HK-2 (cell line): Measurements from ENCODE around the gene TTLL9.
"Not testable (repeated sequence)": the region's sequence is repeated elsewhere in the genome, so short reads cannot be mapped to it uniquely, and the experiment has no call there.

Experiments used
- DNase-seq: peaks from one replicate; pipeline ENCODE4 v3.0.0-alpha.2; 2018; ENCODE audit not compliant: unreplicated experiment

The TTLL9 gene

DNA sequence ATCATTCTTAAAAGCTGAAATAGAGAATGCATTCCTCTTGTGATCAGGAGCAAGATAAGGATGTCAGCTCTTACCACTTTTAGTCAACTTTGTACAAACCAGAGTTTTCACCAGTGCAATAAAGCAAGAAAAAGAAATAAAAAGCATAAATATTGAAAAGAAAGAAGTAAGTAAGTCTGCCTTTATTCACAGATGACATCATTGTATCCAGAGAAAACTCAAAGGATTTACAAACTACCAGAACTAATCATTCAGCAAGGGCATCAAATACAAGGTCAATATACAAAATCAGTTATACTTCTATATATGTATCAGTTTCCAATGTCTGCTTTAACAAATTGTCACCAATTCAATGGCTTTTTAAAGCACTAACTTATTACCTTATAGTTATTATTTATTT is 13.4 kb downstream of the TTLL9 start:
- no peak for DNase-seq

DNA sequence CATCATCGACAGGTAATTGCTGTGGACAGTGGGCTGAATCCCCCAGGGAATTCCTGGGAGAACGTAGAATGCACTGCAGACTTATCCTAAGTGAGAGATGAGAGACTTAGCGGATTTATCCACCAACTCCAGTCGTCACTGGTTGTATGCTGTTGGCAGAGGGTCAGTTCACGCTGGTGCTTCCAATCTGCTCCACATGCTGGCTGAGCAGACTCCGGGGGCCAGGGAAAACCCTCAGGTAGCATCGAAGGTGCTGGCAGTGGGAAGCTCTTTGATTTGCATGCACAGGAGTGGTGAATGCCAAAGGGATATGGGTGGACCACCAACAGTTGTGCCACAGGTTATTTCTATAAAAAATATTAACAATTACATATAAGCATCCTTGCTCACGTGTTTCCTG is 20.2 kb downstream of the TTLL9 start:
- no peak for DNase-seq

DNA sequence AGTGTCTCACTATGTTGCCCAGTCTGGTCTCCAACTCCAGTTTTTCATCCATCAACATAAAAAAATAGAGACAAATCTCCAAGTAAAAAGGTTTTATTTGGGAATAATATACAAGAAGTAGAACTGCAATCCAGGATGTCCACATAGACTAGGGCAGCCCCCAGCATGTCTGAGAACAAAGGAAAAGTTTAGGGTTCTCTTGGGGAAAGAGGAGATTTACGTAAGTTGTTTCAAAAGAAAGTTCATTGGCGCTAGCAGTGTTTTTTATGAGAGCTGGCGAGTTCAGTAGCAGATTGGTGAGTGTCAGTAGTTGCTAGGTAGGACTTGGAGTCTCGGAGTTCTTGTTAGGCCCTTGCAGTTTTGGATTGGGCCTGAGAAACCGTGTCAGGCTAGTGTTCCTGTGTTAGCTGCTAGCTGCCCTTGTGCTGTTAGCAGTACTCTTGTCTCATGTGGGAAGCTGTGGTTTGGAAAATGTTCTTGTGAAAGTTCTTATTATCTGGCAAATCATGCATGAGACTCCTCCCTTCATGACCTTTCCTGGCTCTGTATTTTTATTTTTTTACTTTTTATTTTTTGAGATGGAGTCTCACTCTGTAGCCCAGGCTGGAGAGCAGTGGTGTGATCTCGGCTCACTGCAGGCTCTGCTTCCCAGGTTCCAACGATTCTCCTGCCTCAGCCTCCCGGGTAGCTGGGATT is 24.7 kb downstream of the TTLL9 start:
- no peak for DNase-seq

DNA sequence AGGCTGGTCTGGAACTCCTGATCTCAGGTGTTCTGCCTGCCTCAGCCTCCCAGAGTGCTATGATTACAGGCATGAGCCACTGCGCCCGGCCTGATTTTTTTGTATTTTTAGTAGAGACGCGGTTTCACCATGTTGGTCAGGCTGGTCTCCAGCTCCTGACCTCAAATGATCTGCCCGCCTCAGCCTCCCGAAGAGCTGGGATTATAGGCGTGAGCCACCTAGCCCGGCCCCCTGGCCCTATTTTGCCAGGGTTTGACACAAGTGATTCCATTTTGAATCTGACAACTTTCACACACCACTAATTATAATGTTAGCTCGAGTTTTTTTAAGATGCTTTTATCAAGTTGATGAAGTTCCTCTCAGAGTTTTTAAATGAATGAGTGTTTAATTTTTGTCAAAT is 25.6 kb downstream of the TTLL9 start:
- no peak for DNase-seq

DNA sequence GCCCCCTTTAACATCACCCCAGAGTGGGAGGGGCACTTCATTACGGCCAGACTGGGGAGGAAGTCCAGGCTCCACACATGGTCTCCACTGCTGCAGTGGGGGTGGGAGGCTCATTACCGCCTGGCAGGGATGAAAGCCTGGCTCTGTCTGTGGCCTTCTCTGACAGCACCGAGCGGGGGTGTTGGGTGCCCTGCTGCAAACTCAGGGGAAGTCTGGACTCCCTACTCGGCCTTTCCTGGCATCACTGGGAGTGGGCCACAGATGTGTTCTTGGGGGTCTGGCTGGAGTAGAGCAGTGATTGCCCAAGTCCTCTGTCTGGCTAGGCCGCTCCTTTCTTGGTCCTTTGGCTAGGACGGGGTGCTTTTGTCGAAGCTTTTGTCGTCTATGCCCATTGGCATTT is 27.1 kb downstream of the TTLL9 start:
- DNase-seq = no peak

DNA sequence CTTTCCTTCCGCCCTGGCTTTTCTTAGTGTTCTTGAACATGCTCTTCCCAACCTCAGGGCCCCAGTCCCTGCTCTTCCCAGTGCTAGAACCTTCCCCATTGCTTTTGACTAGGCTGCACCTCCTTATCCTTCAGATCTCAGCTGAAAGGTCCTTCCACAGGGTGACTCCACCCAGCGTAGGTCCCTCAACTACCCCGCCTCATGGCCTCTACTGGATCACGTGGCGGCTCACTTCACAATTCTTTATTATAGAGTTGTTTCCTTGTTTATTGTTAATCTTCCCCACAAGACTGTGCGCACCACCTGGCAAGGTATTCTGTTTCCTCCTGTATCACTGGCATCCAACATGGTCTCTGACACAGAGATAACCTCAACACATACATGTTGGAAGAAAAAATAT is 31.2 kb downstream of the TTLL9 start:
- no peak for DNase-seq

DNA sequence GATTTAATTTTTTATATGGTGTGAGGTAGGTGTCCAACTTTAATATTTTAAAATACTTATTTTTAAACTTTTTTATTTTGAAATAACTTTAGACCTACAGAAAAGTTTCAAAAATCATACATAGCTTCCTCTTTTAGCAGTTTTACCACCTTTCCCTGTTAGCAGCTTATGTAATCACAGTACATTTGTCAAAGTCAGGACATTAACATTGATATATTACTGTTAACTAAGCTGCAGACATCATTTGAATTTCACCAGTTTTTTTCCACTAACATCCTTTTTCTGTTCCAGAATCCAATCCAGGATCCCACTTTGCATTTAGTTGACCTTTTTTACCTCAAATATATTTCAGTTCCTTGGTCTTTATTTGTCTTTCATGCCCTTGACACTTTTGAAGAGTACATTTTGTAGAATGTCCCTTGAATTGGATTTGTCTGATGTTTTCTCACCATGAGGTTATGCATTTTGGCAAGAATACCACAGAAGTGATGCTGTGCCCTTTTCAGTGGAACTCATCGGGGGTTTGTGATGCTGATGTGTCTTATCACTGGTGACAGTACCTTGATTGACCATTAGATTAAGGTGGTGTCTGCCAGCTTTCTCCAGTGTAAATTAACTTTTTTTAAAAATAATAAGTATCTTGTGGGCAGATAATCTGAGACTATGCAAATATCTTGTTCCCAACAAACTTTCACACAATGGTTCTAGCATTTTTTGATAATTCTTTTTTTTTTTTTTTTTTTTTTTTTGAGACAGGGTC is 33.4 kb downstream of the TTLL9 start:
- no peak for DNase-seq

DNA sequence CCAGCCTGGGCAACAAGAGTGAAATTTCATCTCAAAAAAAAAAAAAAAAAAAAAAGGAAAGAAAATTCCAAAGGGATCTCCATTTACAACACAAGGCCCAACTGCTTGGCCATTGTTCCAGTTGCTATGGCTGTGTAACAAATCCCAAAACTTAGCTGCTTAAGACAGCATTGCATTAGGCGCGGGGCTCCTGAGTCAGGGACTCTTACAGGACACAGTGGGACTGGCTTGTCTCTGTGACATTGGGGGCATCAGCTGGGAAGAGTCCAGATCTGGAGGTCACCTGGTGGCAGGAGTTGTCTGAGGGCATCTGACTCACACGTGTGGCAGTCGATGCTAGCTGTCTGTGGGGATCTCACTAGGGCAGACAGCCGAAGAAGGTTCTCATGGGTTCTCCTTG is 35.6 kb downstream of the TTLL9 start:
- DNase-seq = no peak

DNA sequence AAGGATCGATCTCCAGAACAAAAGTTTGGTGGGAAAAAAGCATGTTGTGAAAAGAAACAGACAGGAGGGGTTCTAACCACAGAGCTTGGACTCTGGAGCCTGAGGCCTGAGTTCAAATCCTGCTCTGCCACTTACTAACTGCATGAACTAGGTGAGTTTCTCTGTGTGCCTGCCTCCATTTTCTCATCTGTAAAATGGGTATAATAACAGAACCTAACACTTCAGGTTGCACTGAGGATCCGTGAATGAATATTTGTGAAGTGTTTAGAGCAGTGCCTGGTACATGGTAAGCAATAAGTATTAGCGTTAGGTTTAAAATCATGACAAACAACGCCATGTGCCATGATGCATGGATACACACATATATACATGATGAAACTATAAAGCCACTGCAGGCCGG is 36.6 kb downstream of the TTLL9 start:
- DNase-seq = no peak

DNA sequence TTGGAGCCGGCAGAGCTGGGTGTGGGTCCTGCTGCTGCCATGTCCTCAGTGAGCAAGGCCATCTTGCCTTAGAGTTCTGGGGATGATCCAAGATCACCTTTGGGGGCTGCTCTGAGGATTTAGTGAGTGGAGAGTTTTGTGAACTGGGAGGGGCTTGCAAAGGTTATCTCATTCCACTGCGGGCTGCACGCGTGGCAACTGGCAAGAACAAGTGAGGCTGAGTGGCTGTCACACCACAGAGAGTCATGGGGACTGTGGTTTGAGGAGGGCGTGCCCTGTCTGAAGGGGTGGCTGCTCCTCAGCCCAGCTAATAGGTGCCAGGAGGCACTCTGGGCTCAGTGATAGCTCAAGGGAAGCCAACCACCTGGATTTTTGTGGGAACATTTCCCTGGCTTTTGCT is 37.6 kb downstream of the TTLL9 start:
- no peak for DNase-seq

DNA sequence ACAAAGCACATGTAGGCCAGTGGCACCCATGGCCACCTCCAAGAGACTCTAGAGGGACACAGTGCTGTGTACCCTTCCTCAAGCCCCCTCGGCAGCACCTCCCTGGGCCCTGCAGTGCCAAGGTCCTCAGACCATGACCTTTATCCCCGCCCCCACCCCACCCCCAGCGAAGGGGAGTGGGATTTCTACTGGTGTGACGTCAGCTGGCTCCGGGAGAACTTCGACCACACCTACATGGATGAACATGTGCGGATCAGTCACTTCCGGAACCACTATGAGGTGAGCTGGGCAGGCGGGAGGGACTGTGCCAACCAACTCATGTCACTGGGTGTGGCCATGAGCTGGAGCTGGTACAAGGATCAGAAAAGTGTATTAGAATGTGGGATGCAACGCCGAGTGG is 38.0 kb downstream of the TTLL9 start:
- DNase-seq = no peak

DNA sequence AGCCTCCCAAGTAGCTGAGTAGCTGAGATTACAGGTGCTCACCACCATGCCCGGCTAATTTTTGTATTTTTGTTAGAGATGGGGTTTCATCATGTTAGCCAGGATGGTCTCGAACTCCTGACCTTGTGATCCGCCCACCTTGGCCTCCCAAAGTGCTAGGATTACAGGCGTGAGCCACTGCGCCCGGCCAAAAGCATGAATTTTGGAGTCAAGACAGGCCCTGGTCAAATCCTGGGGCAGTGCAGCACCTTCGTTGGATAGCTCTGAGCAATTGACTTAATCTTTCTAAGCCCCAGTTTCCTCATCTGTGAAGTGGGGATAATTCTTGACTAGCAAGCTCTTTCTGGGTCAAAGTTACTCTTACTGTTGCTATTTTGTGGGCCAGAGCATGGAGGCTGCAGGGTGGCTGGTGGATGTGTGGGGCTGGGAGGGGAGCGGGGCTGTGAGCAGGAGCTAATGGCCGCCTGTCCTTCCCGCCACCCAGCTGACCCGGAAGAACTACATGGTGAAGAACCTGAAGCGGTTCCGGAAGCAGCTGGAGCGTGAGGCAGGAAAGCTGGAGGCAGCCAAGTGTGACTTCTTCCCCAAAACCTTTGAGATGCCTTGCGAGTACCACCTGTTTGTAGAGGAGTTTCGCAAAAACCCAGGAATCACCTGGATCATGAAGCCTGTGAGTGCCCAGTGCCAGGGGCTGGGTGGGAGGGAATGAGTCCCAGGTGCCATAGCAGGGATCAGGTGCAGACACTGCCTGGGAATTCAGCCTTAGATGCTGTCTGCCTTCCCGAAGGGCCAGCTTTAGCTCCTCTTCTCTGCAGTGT is 39.0 kb downstream of the TTLL9 start:
- DNase-seq = no peak

DNA sequence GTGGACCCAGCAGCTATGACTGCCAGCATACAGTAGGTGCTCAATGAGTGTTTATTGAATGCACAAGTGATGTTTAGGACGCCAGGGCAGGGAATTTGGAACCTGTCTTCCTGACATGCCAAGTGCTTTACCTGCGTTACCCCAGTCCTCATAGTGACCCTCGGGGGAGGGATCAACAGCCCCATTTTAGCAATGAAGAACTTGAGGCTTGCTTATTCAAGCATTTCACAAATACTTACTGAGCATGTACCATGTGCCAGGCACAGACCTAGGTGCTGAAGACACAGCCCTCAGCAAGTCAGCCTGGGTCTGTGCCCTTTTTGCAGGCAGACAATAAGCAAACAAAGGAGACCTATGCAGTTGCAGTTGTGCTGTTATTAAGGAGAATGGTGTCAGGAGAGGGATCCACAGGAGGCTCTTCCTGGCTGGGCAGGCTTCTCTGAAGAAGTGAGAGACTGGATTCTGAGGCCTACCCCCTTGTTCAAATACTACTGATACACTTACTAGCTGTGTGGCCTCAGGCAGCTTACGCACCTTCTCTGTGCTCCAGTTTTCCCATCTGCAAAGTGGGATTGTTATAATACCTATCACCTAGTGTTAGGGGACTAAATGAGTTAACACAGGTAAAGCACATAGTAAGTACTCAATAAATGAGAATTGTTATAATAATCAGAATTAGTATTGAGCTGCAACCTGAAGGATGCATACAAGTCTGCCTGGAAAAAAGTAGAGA is 39.8 kb downstream of the TTLL9 start:
- no peak for DNase-seq

DNA sequence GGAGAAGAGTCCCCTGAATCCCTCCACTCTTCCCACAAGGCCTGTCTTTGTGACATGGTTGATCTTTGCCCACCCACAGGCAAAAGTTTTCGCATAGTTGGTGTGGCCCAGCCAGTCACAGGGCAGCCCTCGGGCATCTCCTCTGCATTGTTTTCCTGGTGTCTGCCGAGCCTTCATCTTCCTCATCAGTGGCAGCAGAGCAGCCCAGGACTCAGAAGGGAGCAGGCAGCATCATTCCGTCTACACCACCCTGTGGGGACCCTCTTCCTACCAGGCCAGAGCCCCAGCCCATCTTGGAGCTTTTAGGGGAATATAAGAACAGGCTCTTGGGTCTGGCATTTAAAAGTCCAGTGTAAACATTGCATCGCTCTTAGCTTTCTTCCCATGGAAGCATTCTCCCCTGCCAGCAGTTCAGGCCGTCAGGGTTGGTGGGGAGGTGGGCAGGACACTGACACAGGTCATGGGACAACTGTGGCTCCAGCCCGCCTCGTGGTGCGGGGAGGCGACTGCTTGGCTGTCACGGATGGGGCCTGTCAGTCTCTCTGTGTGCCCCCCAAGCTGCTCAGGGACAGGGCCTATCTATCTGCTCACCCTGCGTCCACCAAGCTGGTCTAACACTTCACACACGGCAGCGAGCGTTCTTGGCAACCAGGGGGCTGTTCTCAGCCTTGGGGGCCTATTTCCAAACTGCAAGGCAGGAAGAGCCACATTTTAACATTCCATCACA is 43.2 kb downstream of the TTLL9 start:
- no peak for DNase-seq

DNA sequence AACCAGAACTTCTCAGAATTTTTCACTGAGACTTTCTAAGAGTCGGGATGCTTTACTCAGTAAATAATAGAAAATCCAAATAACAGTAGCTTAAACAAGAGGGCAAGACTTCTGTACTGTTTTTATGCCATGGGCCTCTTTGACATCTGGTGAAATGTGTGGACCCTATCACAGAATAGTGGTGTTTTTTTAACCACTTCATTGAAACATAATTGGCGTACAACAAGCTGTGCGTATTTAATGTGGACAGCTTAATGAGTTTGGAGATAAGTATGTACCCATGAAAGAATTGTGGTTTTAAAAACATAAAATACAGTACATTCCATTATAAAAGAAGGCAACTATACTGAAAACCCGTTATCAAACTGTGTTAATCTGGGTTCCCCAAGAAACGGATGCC is 43.7 kb downstream of the TTLL9 start:
- no peak for DNase-seq

DNA sequence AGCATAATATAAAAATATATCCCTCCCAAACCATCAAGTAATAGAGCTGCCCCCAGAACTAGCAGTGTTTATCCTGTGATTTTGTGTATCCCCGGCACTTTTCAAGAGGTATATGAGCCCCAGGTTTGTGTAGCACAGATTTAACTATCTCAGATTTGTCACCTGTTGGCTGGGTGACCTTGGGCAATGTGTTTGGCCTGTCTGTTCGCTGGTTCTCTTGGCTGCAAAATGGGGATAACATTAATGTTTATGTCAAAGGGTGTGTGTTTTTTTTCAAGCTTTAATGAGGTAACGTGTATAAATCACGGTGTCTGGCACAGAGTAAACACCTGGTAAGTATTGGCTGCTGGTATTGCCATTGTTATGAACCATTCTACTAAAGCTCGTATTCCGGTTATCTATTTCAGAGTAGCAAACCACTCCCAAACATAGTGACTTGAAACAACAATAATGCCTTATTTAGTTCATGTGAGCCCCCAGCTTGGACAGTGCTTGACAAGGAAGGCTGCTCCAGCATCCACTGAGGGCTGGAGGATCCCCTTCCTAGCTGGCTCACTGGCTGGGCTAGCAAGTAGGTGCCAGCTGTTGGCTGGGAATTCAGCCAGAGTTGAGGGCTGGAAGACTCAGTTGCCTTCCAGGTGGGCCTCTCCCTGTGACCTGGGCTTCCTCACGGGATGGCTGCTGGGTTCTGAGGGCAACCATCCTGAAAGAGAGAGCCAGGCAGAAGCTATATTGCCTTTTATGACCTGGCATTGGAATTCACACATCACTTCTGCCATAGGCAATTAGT is 45.3 kb downstream of the TTLL9 start:
- DNase-seq = no peak

DNA sequence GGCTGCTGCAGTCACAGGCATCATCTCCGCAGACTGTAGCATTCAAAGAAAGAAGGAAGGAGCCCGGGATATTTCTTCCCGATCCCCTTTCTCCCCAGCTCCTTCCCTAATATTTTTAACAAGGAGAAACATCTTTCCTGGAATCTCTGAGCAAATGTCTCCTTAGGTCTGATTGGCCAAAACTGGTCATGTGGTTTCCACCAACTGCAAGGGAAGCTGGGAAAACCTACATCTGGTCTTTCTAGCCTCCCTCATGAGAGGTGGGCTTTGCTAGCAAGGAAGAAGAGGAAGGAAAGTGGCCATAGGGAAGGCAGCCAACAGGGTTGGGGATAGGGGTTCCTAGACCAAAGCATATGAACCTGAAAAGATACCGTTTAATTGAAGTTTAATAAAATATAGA is 46.3 kb downstream of the TTLL9 start:
- DNase-seq = no peak

DNA sequence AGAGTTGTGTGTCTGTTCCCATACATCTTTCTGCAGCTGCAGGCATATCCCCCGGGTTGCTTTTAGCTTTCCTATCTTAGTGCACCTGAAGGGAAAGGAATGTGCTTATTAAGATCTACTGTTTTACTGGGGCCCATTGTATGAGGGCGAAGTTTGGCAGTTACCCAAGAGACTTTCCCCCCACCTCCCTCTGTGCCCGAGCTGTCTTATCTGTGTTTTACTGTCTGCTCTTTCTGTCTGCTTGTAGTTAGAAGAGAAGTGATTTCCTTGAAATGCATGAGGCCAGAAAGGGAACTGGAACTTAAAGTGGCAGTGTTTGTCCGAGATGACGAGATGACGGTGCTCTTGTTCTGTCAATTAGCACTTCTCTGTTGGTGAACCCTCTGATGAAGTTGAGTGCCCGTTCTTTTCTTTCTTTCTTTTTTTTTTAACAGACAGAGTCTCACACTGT is 47.6 kb downstream of the TTLL9 start:
- not testable (repeated sequence) for DNase-seq

DNA sequence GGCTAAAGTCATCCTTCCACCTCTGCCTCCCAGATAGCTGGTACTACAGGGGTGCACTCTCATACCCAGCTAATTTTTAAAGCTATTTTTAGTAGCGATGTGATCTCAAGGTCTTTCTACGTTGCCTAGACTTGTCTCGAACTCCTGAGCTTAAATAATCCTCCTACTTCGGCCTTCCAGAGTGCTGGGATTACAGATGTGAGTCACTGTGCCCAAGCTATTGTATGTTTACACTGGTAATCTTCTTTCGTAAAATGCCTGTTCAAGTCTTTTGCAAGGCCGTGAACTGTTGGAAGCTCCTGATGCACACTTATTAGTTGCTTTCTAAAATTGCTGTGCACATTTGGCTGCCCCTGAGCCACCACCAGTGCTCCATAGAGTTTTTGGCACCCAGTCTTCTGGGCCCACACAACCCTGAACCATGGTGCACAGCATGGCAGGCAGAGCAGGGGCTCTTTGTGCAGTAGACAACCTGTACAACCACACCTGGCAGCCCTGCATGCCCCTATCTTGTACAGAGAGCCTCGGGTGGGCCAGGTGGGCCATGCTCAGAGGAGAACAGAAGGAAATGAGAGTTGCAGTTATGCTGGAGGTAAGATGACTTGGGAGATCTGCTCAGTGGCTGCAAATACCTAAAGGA is 48.2 kb downstream of the TTLL9 start:
- DNase-seq = no peak
